ENCODE results near the gene INA. TPM values are rescaled to one million over a fixed set of nuclear protein-coding genes. Genes with fewer than 3 reads are reported as not detected.

INA gene
- polyA plus RNA-seq, 4 donors = 0.54 to 4.1 (median 1.2) TPM; not detected in 1

DNA sequence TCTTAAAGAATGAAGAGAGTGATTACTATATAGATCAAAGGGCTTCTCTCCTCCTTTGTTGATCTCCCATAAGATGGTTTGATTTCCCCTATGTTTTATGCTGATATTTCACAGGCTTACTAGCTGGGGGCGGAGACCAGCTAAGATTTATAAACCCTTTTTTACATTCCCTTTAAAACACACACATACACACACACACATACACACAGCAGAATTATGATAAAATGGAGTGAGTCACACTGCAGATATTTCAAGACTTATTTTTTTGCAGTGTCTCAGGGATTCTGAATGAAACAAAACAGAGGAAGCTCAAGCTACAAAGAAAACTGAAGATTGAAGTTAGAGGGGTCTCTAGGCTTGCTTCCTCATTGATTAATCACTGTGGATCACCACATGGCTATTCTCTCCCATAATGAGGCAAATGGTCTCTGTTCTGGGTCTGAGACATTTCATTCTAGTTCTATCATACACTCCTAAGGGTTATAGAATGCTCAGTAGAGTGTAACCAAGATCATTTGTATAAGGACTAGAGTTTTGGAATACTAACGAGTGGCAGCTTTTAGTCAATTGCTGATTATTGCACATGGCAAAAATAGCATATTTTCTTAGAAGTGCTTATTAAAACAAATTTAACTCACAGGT lies 18.6 kb downstream of the INA start:
- DNase-seq (no peak), FAIRE-seq (no peak)
- Histone ChIP-seq H3K27ac (ENCODE audit: low read depth in 1 of 3, low read length in 2 of 3) (no peak overlapping the region), H3K27me3 (ENCODE audit: control insufficient read depth in 3 of 3, insufficient read depth in 3 of 3, low read length in 3 of 3) (no peaks in the 10 kb centered on the region), H3K9me3 (ENCODE audit: control insufficient read depth in 2 of 2, insufficient read depth in 1 of 2, low read depth in 1 of 2, low read length in 1 of 2) (no peaks in the 10 kb centered on the region), H3K4me3 (ENCODE audit: low read depth in 1 of 3, low read length in 3 of 3) (no peak overlapping the region), H3K4me1 (ENCODE audit: control insufficient read depth in 3 of 3, insufficient read depth in 2 of 3, low read depth in 1 of 3, low read length in 2 of 3) (no peaks in the 10 kb centered on the region), H3K36me3 (ENCODE audit: control insufficient read depth in 3 of 3, insufficient read depth in 2 of 3, low read depth in 1 of 3, low read length in 3 of 3) (peaks cover 0 to 3% (median 0%) of the 10 kb centered on the region in 3 donors)
- 76 to 89% (median 80%) methylated on average over 2 of the region's 2 CpGs for WGBS, 3 donors

DNA sequence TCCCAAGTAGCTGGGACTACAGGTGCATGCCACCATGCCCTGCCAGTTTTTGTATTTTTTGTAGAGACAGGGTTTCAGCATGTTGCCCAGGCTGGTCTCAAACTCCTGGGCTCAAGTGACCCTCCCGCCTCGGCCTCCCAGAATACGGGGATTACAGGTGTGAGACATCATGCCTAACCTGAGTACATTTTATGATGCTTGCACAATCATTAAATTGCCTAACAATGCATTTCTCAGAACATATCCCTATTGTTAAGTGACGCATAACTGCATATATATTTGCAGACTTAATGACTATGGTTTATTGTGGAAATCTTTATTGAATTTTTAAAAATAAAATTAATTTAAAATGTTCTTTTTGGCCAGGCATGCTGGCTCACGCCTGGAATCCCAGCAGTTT lies 30.7 kb downstream of the INA start:
- Histone ChIP-seq H3K36me3 (ENCODE audit: control insufficient read depth in 3 of 3, insufficient read depth in 2 of 3, low read depth in 1 of 3, low read length in 3 of 3) (peaks cover 0 to 56% (median 11%) of the 10 kb centered on the region in 3 donors), H3K27me3 (ENCODE audit: control insufficient read depth in 3 of 3, insufficient read depth in 3 of 3, low read length in 3 of 3) (no peaks in the 10 kb centered on the region), H3K9me3 (ENCODE audit: control insufficient read depth in 2 of 2, insufficient read depth in 1 of 2, low read depth in 1 of 2, low read length in 1 of 2) (no peaks in the 10 kb centered on the region), H3K4me3 (ENCODE audit: low read depth in 1 of 3, low read length in 3 of 3) (no peak overlapping the region), H3K27ac (ENCODE audit: low read depth in 1 of 3, low read length in 2 of 3) (no peak overlapping the region), H3K4me1 (ENCODE audit: control insufficient read depth in 3 of 3, insufficient read depth in 2 of 3, low read depth in 1 of 3, low read length in 2 of 3) (no peaks in the 10 kb centered on the region)
- DNase-seq (no peak), FAIRE-seq (no peak)
- WGBS, 3 donors = 94 to 98% (median 95%) methylated on average over 5 of the region's 5 CpGs

DNA sequence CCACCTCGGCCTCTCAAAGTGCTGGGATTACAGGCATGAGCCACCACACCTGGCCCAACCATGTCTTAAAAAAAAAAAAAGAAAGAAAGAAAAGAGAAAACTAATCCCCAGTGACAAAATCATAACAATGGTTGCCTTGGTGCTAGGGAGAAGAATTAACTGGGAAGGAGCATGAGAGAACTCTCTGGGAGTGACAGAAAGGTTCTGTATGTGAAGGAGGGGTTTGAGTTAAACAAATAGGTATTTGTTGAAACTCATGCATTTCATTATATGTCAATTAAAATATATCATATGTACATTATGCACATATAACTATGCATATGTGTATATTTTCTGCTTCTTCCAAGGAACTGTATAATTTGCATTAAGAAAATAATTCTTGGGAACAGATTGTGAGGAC lies 33.3 kb downstream of the INA start:
- no peaks in the 10 kb centered on the region for H3K9me3 ChIP-seq (ENCODE audit: control insufficient read depth in 2 of 2, insufficient read depth in 1 of 2, low read depth in 1 of 2, low read length in 1 of 2)
- FAIRE-seq (no peak), DNase-seq (no peak)
- H3K4me1 ChIP-seq (ENCODE audit: control insufficient read depth in 3 of 3, insufficient read depth in 2 of 3, low read depth in 1 of 3, low read length in 2 of 3) = no peaks in the 10 kb centered on the region
- no peak overlapping the region for H3K4me3 ChIP-seq (ENCODE audit: low read depth in 1 of 3, low read length in 3 of 3)
- H3K27ac ChIP-seq (ENCODE audit: low read depth in 1 of 3, low read length in 2 of 3) = no peak overlapping the region
- H3K27me3 ChIP-seq (ENCODE audit: control insufficient read depth in 3 of 3, insufficient read depth in 3 of 3, low read length in 3 of 3) = no peaks in the 10 kb centered on the region
- peaks cover 3 to 55% (median 17%) of the 10 kb centered on the region in 3 donors for H3K36me3 ChIP-seq (ENCODE audit: control insufficient read depth in 3 of 3, insufficient read depth in 2 of 3, low read depth in 1 of 3, low read length in 3 of 3)
- 87 to 100% (median 97%) methylated on average over 1 of the region's 1 CpG for WGBS, 3 donors

DNA sequence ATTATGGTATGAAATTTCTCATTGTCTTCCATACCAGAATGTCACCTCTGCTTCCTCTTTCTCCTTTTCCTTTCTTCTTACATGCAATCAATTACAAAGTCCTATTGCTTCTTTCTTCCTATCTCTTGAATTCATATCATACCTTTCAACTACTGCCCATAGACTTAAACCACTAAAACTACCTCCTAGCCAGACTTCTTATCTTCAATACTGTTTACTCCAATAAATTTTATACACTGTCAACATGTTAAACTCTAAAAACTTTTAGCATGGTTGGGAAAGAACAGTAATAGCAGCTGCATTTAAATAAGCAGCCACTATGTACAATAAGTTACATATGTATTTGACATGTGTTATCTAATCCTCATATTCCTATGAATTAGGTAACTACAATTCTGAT lies 39.1 kb downstream of the INA start:
- peaks cover 5 to 51% (median 10%) of the 10 kb centered on the region in 3 donors for H3K36me3 ChIP-seq (ENCODE audit: control insufficient read depth in 3 of 3, insufficient read depth in 2 of 3, low read depth in 1 of 3, low read length in 3 of 3)
- FAIRE-seq = no peak
- no peaks in the 10 kb centered on the region for H3K4me1 ChIP-seq (ENCODE audit: control insufficient read depth in 3 of 3, insufficient read depth in 2 of 3, low read depth in 1 of 3, low read length in 2 of 3)
- DNase-seq = no peak
- H3K27me3 ChIP-seq (ENCODE audit: control insufficient read depth in 3 of 3, insufficient read depth in 3 of 3, low read length in 3 of 3) = no peaks in the 10 kb centered on the region
- H3K9me3 ChIP-seq (ENCODE audit: control insufficient read depth in 2 of 2, insufficient read depth in 1 of 2, low read depth in 1 of 2, low read length in 1 of 2) = no peaks in the 10 kb centered on the region
- H3K4me3 ChIP-seq (ENCODE audit: low read depth in 1 of 3, low read length in 3 of 3) = no peak overlapping the region
- H3K27ac ChIP-seq (ENCODE audit: low read depth in 1 of 3, low read length in 2 of 3) = no peak overlapping the region

DNA sequence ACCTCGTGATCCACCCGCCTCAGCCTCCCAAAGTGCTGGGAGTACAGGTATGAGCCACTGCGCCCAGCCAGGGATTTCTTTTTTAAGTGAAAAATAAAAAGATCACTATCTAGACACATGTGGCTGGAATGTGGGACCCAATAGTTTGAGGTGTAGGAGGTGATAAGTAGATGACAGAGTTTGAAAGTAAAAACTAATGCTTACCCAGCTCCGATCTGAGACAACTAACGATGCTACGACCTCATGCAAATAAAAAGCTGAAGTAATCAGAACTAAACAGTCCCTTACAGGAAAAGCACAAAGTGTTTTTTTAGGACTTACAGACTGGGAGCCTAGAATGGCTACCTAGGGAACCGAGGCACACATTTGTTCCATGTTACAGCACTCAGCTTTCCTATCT lies 51.0 kb downstream of the INA start:
- Histone ChIP-seq H3K27me3 (ENCODE audit: control insufficient read depth in 3 of 3, insufficient read depth in 3 of 3, low read length in 3 of 3) (no peaks in the 10 kb centered on the region), H3K36me3 (ENCODE audit: control insufficient read depth in 3 of 3, insufficient read depth in 2 of 3, low read depth in 1 of 3, low read length in 3 of 3) (peaks cover 2 to 55% (median 8%) of the 10 kb centered on the region in 3 donors), H3K9me3 (ENCODE audit: control insufficient read depth in 2 of 2, insufficient read depth in 1 of 2, low read depth in 1 of 2, low read length in 1 of 2) (no peaks in the 10 kb centered on the region), H3K27ac (ENCODE audit: low read depth in 1 of 3, low read length in 2 of 3) (no peak overlapping the region), H3K4me3 (ENCODE audit: low read depth in 1 of 3, low read length in 3 of 3) (no peak overlapping the region), H3K4me1 (ENCODE audit: control insufficient read depth in 3 of 3, insufficient read depth in 2 of 3, low read depth in 1 of 3, low read length in 2 of 3) (no peaks in the 10 kb centered on the region)
- 81 to 88% (median 85%) methylated on average over 7 of the region's 7 CpGs for WGBS, 3 donors
- DNase-seq = no peak
- no peak for FAIRE-seq

DNA sequence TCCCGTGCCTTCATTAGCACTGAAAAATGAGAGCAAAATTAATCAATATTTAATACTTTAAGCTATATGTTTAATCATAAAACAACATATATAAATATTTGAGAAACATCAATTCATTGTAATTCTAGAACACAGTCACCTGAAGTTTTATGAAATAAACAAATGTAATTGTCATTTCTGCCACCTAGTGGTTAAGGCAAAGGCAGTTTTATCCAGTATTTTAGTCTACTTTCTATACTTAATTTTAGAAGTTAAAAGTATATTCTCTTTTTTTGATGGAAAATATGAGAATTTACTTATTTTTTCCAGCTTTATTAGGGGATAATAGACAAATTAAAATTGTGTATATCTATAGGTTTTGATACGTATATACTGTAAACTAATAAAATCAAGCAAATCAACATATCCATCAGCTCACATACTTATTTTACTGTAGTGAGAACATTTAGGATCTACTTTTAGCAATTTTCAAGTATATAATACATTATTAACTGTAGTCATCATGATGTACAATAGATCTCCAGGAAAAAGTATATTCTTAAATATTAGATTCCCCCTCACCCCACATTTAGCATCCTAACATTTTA lies 57.1 kb downstream of the INA start:
- Histone ChIP-seq H3K27me3 (ENCODE audit: control insufficient read depth in 3 of 3, insufficient read depth in 3 of 3, low read length in 3 of 3) (no peaks in the 10 kb centered on the region), H3K4me1 (ENCODE audit: control insufficient read depth in 3 of 3, insufficient read depth in 2 of 3, low read depth in 1 of 3, low read length in 2 of 3) (no peaks in the 10 kb centered on the region), H3K27ac (ENCODE audit: low read depth in 1 of 3, low read length in 2 of 3) (no peak overlapping the region), H3K4me3 (ENCODE audit: low read depth in 1 of 3, low read length in 3 of 3) (no peak overlapping the region), H3K36me3 (ENCODE audit: control insufficient read depth in 3 of 3, insufficient read depth in 2 of 3, low read depth in 1 of 3, low read length in 3 of 3) (peaks cover 4 to 49% (median 5%) of the 10 kb centered on the region in 3 donors), H3K9me3 (ENCODE audit: control insufficient read depth in 2 of 2, insufficient read depth in 1 of 2, low read depth in 1 of 2, low read length in 1 of 2) (no peaks in the 10 kb centered on the region)
- peak; percentile 17 to 22 for DNase-seq
- FAIRE-seq = peak; percentile 94
- 89 to 93% (median 92%) methylated on average over 2 of the region's 2 CpGs for WGBS, 3 donors

DNA sequence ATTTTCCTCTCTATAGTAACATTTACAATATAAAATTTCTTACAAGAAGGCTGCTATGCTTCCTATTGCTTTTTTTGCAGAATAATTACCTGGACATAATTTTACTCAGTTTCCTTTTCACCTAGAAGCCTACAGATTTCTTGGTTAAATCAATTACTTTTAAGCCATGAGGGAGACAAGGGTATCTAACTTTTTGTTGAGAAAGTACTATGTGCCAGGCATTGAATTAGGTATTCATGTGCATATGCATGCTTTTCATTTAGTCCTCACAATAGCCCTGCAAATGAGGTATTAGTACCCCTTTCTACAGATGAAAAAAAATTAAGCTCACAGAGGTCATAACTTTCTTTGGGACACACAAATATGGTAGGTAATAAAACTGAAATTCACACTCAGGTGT lies 57.6 kb downstream of the INA start:
- FAIRE-seq (no peak), DNase-seq (no peak)
- Histone ChIP-seq H3K27me3 (ENCODE audit: control insufficient read depth in 3 of 3, insufficient read depth in 3 of 3, low read length in 3 of 3) (no peaks in the 10 kb centered on the region), H3K27ac (ENCODE audit: low read depth in 1 of 3, low read length in 2 of 3) (no peak overlapping the region), H3K36me3 (ENCODE audit: control insufficient read depth in 3 of 3, insufficient read depth in 2 of 3, low read depth in 1 of 3, low read length in 3 of 3) (peaks cover 4 to 49% (median 7%) of the 10 kb centered on the region in 3 donors), H3K4me3 (ENCODE audit: low read depth in 1 of 3, low read length in 3 of 3) (no peak overlapping the region), H3K4me1 (ENCODE audit: control insufficient read depth in 3 of 3, insufficient read depth in 2 of 3, low read depth in 1 of 3, low read length in 2 of 3) (no peaks in the 10 kb centered on the region), H3K9me3 (ENCODE audit: control insufficient read depth in 2 of 2, insufficient read depth in 1 of 2, low read depth in 1 of 2, low read length in 1 of 2) (no peaks in the 10 kb centered on the region)

DNA sequence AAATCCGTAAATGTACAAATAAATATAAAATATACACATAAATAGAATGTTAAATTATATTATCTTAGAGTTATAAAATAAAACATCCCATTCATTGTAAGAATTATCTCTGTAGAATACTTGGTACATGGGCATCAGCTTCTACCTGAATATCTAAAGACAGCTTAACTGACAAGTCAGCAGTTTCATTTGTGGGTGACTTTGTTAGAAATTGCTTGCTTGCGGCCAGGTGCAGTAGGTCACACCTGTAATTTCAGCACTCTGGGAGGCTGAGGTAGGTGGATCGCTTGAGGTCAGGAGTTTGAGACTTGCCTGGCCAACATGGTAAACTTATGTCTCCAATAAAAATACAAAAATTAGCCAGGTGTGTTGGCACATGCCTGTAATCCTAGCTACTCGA lies 59.4 kb downstream of the INA start:
- Histone ChIP-seq H3K27me3 (ENCODE audit: control insufficient read depth in 3 of 3, insufficient read depth in 3 of 3, low read length in 3 of 3) (no peaks in the 10 kb centered on the region), H3K36me3 (ENCODE audit: control insufficient read depth in 3 of 3, insufficient read depth in 2 of 3, low read depth in 1 of 3, low read length in 3 of 3) (peaks cover 3 to 49% (median 4%) of the 10 kb centered on the region in 3 donors), H3K9me3 (ENCODE audit: control insufficient read depth in 2 of 2, insufficient read depth in 1 of 2, low read depth in 1 of 2, low read length in 1 of 2) (no peaks in the 10 kb centered on the region), H3K27ac (ENCODE audit: low read depth in 1 of 3, low read length in 2 of 3) (no peak overlapping the region), H3K4me3 (ENCODE audit: low read depth in 1 of 3, low read length in 3 of 3) (no peak overlapping the region), H3K4me1 (ENCODE audit: control insufficient read depth in 3 of 3, insufficient read depth in 2 of 3, low read depth in 1 of 3, low read length in 2 of 3) (no peaks in the 10 kb centered on the region)
- 95 to 96% (median 96%) methylated on average over 4 of the region's 4 CpGs for WGBS, 3 donors
- no peak for DNase-seq
- FAIRE-seq = no peak

Measured in small intestine (tissue), 7 donors.